Thyroid gland (tissue), 4 donors: ENCODE measurements around the gene MGLL.

Experiments used
- CTCF ChIP-seq, 6 experiments: fragments of 200-600 bp in 3 of 6; fragments of 450-650 bp in 3 of 6; sonication (generic) in 3 of 6; IDR thresholded peaks; one replicate each; pipeline ENCODE4 v1.5.1; 2016 to 2019; ENCODE audit warnings: antibody characterized with exemption in 6 of 6, mild to moderate bottlenecking in 2 of 6, inconsistent platforms in 1 of 6, moderate library complexity in 1 of 6
- POLR2A ChIP-seq, 2 donors: fragments of 450-650 bp; IDR thresholded peaks; one replicate each; pipeline ENCODE4 v1.6.1; 2017; ENCODE audit warnings: antibody characterized with exemption in 2 of 2, mild to moderate bottlenecking in 2 of 2, moderate library complexity in 1 of 2

GRCh38 chr3:127680146-127680661 lies 142.1 kb downstream of the MGLL start:
- no peak for TF ChIP-seq CTCF (IDR thresholded peaks at IDR 0.05)
- TF ChIP-seq POLR2A (IDR thresholded peaks at IDR 0.05) = no peak
